Measurements from ENCODE around the gene TREH.

The TREH gene

DNA sequence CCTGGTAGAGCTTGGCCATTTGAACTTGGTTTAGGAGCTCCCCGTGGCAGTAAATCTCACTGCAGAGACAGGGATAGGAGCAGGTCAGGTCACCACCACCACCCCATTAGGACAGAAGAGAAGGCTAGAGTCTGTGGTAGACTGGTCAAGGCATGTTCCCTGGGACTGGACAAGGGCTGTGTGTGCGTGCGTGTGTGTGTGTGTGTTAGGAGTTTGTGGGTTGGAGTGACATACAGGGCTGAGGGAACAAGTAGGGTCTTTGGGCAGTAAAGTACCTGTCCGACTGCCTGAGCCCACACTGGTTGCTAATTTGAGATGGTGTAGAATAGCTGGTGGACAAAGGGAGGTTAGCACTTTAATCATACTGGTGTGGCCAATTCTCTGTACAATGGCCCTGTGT lies 16.1 kb downstream of the TREH start:
- no peak for DNase-seq (ENCODE audit: low read depth)

DNA sequence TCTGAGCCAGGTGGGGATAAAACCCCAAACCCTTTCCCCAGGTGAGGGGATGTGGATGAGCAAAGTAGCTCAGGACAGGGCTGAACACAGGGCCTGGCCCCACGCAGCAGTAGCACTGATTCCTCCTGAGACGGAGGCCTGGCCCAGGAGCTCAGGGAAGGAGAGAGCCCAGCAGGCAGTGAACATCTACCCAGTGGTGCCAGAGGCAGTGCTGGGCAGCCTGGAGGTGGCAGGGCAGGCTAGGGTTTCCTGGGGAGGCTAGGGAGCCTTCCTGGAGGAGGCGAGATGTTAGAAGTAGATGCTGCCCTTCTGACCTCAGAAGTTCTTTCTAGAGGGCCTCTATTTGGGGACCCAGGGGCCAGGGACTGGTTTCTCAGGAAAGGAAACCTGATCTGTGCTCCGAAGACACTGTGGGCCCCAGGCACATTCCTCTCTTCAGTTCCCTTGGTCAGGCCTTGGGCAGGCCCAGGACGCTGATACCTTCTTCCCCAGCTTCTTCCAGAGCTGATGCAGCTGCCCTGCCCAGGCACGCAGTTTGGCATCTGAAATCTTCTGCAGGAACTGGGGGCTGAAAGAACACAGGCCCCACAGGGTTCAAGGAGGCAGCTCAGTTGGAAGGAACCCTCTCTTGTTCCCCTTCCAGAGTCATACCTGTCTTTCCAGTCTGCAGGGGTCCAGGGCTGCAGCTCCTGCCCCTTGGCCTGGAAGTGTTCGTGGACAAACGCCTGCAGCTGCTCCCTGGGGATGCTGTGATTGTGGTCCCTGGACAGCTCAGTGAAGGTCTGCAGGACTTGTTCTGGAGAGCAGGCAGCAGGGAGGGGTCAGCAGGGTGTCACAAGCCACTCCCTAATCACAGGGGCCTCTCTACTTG lies 16.8 kb downstream of the TREH start:
- no peak for DNase-seq (ENCODE audit: low read depth)

DNA sequence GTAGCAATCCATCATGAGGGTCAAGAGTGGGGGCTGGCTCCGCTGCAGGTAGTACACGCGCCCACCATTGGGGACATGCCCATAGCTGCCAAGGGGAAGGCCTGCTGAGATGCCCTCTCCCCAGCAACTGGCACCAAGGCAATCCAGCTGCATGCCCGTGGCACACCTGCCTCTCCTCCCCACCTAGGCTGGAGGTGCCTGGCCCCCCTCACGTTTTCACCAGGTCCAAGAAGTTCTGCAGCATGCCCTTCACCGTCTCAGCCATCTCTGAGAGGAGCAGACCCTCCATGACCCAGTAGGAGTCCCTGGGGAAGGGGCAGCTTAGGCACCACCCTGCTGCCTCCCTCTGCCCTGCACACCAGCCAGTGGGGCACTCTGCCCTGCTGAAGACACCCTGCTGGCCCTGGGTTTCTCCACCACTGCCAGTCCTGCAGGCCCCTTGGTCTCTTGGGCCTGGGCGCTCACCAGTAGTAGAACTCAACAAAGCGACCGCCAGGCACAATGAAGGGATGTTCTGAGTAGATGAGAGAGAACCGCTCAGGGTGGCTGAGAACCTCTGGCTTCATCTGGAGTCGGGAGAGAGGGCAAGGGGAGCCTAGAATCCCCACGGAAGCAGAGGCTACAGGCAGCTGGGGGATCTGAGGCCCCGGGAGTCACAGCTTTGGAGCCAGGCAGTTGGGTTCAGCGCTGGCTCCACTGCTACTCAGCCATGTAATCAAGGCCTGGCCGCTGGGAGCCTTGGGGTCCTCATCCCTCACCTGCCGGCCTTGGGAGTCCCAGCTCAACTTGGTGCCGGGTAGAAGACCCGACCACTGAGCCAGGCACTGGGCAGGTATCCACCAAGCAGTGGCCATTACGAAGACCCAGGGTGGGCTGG lies 17.8 kb downstream of the TREH start:
- no peak for DNase-seq (ENCODE audit: low read depth)

DNA sequence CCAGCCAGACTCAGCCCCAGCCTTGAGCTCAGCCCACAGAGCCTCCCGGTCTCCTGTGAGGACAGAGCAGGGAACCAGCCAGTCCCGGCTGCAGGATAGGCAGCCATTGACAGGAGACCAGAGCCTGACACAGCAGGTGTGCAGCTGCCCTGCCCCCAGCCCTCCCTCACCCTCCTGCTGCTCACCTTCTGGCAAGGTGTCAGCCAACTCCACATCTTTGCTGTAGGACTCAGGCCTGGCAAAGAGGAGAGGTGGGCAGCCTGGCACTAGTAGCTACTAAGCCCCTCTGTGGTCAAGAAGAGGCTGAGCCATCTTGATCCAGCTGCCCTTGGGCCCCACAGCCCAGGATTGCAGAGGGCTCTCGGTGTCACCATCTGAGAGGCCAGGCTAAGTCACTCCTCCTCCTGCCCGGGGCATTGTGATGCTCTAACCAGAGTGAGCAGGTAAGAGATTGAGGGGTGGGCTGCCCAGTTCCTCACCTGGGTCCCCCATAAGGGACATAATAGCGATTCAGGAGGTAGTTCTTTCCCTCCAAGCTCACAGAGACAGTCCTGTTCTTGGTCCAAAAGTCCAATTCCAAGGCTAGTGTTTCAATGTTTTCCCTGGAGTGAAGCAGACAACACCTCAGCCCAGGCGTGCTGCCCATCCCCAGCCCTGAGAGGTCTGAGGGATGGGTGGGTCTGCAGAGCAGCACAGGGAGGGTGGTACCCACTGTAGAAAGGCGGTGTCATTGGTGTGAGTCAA lies 18.6 kb downstream of the TREH start:
- DNase-seq (ENCODE audit: low read depth): no peak

DNA sequence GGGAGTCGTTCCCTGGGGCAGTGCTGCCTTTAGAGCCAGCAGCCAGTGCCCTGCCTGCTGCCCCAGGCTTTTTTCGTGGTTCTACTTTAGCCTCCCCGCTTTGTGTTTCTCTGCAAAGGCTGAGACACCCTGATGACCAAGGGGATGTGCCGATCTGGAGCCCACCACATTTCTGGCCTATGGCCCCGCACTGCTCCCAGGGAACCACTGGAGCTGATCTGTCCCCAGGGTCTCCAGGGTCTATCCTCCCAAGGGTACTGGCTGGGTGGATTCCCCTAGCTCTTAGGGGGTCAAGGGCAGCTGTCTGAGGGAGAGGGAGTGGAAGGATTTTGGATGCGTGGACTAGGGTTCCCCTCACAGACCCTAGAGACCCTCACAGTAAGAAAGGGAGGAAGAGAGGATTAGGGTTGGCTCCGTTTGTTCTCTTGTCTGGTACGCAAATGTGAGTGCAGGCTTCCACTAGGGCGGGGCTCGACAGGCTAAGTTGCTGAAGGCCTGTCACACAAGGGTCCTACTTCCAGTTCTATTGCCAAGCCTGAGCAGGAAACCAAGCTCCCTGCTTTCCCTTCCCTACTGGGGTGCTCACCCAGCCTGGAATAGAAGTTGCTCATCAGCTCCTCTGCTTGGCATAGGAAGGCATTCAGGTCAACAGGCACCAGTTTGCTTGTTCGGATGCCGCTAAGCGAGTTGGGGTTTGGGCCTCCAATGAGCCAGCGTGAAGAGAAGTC lies 19.3 kb downstream of the TREH start:
- DNase-seq (ENCODE audit: low read depth): no peak

DNA sequence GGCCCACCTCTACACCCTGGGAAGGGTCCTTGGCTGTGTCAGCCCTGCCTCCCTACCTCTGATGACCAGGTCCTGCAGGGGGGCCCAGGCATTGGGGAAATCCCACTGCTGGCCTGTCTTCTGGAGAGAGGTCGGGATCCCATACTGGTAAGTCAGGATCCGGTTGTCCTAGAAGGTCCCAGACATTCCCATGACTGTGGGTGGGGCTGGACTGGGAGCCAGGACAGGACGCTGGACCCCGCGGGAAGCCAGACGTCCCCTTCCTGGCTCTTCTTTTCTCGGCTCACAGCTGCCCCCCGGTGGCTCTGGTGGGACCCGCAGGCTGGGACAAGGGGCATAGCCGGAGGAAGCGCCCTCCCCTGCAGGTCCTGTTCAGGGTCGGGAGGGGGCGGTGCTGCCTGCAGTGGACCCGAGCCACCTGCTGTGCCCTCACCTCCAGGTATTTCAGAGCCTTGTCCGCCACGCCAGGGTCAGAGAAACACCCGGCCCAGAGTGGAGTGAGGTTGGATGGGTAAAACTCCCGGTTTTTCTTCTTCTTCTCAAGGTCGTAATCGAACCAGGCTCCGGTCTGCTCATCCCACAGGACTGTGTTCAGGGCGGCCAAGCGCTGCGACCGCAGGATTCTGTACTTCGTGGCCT lies 20.0 kb downstream of the TREH start:
- DNase-seq (ENCODE audit: low read depth): peak; percentile 71

DNA sequence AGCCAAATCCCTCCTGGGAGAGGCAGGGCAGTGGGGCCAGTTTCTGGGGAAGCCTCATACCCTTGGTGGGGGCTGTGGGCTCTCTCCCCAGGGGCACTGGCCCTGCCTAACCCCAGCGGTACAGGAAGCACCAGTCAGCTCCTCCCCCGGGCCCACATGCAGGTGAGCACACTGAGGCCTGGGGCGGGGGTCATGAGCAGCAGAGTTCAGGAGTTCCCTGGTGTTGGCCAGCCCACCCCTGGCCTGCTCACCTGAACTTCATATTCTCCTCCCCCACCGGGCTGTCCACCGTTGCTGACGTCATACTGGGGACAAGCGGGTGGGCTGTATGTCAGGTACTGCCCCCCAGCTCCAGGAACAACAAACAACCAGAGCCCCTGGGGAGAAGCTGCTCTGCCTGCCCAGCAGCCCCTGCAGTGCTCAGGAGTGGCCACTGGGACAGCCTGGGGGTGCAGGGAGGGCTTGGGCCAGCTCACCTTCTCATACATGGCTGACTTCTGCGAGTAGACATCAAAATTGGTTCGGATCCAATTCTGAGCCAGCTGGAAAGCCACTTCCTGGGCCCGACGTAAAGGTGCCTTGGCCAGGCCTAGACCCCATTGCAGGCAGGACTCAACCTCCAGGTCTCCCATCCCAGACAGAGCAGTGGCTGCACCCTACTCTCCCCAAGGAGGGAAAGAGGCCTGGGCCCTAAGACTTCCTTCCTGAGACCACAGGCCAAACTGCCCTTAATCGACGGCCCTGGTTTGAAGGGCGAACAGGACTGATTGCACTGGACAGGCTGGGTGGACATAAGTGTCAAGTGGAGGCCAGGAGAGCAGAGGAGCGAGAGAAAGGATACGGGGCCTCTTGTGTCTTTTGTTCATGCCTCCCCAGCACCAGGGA lies 20.8 kb downstream of the TREH start:
- DNase-seq (ENCODE audit: low read depth): no peak

DNA sequence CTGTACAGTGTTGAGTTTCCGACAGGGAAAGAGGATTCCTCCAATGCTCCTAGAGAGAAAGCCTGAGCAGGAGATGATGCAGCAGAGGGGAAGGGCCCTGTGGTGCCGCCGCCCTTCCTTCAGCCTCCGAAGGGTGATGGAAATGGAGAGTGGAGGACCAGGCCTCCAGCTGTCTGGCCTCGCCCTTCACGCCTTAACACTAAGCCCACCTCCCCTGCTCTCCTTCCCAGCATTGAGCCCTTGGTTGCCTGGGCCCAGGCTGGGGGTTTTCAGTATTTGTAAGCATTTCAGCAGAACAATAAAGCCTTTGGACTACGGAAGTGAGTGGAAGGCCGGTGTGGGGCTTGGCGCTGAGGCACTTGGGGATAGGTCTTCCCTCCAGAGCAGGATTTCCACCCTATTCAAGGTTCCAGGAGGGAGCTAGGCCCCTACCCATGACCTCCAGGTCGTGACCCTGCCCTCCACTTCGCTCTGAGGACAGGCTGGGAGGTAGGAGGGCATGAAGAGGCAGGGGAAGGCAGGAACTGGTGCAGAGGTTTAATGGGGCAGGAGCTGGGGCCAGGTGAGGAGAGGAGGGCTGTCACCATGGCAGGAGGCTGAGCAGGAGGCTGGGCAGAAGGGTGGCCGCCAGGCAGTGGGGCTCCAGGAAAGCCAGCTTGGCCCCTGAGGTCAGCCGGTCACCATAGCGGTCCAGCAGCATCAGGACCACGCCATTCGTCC lies 21.6 kb downstream of the TREH start:
- DNase-seq (ENCODE audit: low read depth): no peak

DNA sequence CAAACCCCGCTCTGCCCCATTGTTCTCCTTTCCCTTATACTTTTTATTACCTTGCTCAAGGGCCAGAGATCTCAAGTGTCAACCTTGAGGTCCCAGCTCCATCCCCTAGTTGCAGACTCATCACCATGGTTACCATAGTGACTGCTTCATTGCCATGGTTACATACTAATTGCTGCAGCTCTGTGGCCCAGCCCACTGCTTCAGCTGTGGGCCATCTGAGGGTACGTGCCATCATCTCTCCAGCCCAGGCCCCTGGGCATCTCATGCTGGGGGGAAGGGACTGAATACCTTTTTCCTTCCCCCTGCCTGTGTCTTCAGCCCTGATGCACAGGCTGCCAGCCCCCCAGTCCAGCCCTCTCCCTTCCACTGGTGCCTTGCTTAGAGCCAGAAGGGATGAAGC lies 22.2 kb downstream of the TREH start:
- no peak for DNase-seq (ENCODE audit: low read depth)

DNA sequence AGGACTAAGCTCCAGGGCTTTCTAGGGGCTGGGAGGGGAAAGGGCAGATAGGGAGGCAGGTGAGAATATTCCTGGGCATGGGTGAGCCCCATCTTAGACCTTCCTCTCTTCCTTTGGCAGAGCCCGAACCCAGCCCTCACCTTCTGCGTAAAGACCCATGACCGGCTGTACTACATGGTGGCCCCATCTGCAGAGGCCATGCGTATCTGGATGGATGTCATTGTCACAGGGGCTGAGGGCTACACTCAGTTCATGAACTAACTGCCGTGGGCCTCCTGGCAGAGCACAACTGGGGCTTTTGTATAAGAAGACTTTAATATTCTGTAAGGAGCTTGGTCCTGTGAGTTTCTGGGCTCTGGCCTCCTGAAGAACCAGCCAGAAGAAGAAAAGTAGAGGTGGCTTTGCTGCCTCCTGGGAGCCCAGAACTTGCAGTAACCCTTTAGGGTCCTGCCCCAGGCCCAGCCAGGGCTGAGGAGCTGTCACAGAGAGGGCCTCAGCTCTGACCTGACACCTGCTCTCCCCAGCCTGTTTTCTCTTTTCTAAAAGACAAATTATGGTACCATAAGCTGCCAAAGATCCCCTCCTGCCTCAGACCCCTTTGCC lies 22.8 kb downstream of the TREH start:
- DNase-seq (ENCODE audit: low read depth): no peak

DNA sequence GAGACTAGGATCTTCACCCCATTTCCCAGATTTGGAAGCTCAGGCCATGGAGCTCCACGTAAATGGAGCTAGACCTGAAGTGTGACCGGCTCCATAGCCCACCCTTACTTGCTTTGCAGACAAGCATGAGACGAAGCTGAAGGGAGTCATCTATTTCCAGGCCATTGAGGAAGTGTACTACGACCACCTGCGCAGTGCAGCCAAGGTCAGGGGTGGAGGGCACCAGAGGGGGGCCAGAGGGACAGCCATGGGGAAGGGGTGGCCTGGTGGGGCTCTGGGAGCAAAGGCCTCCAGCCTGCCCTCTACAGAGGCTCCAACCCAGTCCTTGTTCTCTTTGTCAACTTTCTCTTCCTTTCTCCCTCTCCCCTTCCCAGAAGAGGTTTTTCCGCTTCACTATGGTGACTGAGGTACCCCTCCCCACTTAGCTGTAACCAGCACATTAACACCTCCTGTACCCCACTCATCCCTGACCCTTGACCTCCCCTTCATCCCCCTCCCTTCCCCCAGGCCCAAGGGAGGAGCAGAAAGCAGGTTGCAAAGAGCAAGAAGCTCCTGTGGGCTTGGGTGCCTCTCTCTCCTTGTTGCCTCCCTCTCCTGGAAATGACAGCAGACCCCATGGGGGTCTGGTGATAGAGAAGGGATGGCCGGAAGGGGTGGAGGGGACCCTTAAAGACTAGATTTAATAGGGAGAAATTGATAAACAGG lies 23.8 kb downstream of the TREH start:
- no peak for DNase-seq (ENCODE audit: low read depth)

DNA sequence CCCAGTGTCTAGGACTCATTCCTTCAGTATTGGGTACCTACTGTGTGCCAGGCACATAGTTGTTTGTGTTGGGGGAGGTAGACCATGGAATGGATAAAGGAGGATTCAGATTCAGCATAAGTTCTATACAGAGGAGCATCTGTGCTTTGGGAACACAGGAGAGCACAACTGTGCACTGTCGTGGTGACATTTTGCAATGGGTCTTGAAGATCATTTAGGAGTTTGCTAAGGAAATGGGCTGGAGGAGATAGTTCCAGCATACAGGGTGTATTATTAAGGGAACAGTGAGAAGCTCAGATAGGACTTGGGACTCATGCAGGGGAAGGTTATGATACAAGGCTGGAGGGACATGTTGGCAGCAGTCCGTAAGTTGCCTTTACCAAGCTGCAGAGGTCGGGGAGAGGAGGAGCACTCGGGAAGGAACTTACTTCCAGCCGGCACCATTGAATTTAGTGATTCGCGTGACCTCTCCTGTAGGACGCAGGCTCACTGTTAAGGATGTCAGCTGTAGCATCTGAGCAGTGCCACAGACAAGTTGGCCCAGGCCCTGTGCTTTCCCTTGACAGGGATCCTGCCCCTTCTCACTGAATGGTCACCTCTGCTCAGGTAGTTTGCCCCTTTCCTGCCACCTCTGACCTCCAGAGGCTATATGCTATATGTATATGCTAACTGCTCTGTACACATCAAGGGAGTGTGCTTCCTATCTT lies 25.6 kb downstream of the TREH start:
- DNase-seq (ENCODE audit: low read depth): no peak

DNA sequence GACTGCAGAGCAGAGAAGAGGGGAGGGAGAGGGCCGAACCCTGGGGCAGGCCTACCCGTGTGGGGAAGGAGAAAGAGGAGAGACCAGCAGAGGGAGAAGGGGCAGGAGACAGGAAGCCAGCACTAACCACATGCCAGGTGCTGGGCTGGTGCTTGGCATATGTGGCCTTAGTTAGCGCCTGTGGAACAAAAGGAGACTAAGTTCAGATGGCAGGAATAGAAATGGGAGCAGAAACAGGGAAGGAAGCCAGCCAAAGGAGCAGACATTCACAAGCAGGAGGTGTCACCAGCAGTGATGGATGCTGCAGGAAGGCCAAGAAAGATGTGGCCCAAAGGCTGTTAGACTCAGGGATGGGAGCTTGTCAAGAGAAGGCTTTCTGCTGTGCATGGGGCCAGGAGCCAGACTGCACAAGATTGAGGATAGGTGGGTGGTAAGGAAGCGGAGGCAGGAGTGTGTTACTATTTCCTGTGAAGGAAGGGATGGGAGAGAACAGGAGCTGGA lies 26.7 kb downstream of the TREH start:
- DNase-seq (ENCODE audit: low read depth): no peak

DNA sequence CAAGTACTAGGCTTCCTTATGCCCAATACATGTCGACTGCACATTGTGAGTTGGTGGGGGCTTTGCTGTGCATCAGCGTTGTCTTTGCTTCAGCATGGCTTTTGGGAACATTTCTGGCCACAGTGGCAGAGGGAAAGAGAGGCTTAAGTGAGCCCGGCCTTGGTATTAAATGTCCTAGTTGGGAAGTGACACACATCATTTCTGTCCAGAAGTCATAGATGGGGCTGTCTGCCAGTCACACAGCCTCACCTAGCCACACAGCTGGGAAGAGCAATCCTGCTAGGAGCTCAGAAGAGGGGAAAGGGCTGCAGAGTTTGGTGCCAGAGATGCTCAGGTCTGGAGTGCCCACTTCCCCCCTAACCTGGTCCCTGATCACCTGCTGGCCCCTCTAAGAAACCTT lies 27.6 kb downstream of the TREH start:
- no peak for DNase-seq (ENCODE audit: low read depth)

DNA sequence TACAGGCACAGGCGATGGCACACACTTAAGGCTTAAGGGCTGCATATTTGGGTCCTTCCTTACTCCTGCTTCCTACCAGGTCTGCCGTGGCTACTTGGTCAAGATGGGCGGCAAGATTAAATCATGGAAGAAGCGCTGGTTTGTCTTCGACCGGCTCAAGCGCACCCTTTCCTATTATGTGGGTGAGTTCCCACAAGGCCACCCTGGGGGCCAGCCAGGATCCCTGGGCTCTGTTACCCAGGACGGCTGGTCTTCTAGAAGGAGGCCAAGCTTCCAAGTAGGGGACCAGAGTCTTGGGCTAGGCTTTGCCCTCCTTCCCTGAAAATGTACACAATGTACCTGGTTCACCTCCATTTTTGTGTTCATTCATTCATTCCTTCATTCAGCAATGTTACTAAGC lies 29.1 kb downstream of the TREH start:
- no peak for DNase-seq (ENCODE audit: low read depth)

DNA sequence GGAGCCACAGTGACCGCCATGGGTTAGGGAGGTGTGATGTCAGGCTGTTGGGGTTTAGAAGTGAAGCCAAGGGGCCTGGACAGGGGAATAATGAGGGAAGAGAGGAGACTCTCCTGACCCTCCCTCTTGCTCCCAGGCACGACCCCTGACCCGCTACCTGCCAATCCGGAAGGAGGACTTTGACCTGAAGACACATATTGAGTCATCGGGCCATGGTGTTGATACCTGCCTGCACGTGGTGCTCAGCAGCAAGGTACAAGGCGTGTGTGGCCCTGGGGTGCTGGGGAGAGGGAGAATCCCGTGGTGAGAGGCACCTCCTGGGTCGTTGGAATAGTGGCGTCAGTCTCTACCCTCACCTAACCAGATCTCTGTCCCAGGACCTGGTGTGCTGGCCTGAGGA lies 29.5 kb downstream of the TREH start:
- DNase-seq (ENCODE audit: low read depth): no peak

DNA sequence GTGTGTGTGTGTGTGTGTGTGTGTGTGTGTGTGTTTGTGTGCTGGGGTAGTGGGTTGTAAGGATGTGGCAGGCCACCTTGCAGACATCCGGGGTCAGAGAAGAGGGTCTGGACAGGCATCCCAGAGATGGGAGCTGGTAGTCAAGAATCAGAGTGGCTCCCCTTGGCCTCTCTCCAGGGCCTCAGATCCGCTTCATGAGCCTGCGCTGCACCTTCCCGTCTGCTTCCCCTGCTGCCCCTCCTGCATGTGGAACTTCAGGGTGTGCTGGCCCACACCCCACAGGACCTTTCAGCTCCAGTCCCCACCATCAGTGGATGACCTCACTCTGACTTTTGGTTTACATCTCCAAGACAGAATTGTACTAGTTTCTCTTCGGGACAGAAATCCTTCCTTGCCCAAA lies 31.2 kb downstream of the TREH start:
- no peak for DNase-seq (ENCODE audit: low read depth)

DNA sequence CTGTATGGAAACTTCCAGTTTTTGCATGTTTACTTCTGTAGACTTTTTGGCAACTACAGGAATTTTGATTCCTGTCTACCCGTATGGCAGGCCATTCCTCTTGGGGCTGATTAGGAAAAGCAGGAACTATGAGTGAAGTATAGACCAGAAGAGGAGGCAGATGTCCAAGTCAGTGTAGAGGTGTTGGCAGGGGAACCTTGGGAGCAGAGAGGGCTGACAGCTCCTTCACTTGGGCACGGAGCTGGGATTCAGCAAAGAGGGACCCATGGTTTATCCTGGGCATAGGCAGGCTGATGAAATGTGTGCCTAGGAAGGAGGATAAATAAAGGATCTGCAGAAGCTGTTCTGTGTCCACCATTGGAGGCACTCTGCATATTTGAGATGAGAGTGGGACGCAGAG lies 33.1 kb downstream of the TREH start:
- no peak for DNase-seq (ENCODE audit: low read depth)
